Right renal cortex interstitium (tissue), 3 donors: ENCODE measurements around the gene SCNN1A. TPM values are rescaled to one million over a fixed set of nuclear protein-coding genes. Genes with fewer than 3 reads are reported as not detected.

Experiments used
- DNase-seq, 3 donors: peaks; one replicate each; pipeline ENCODE4 v3.0.0-alpha.2; 2013; ENCODE audit warnings: low read depth in 3 of 3, low spot score in 2 of 3
- polyA plus RNA-seq, 3 donors: library from polyadenylated mRNA; unstranded; fragments of 120-200 nt; gene quantifications; one replicate each; pipeline ENCODE4 v1.2.1, GENCODE V29; 2013; ENCODE audit not compliant: insufficient read length in 3 of 3

SCNN1A gene
- 10 to 100 TPM; 68.1 to 74.0 (median 70.4) TPM for polyA plus RNA-seq

DNA sequence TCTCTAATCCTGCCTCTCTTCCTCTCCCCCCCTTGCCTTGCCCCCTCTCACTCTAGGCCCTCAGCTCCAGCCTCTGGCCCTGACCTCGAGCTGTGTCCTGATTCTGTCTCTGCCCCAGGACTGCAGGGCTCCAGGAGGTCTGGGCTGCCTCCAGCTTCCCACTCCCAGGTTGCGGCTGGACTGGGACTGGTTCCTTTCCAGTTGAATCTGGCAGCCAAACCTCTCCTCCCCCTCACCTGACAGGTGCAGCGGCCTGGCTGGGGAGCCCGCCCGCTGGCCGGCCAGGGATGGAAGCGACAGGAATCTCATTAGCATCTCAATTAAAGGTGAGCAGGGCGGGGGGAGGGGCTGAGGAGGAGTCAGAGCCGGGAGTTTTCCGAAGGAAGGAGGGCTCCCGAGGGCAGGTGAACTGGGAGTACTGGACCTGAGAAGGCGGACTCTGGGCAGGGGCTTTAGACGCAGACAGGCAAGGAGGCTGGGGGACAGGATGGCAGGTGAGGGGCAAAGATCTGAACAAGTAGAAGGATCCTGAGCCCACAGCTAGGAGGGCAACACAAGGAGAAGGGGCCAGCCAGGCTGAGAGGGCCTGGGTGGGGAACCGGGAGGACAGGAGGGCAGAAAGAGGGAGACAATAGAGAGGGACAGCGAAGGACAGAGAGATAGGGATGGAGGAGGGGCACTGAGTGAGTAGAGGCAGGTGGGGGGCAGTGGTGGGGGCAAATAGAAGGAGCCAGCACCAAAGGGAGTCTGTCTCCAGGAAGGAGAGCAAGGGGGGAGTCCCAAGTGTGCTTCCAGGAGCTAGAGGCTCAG is at the start of gene SCNN1A:
Gene SCNN1A, minus strand, starts transcription at position 295 of the 810 bp plus-strand sequence. CDS start 780 bp downstream, outside the sequence.
- DNase-seq = no peak

DNA sequence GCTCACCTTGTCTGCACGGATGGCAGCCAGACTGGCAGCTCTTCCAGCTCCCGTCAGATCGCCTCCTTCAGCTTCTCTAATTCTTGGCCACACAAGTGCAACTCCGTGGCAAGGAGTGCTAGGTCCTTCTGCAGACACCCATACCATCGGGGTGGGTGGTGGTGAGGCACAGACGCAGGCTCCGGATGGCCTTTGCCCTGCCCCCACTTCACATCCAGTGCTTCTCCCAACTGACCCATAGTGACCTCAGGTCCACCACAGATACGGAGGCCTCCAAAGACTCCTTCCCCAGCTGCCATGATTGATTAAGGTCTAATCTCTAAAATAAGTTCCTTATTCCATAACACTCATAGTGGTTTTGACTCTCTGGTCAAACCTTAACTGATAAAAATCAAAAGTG is 49.5 kb upstream of the SCNN1A start:
- DNase-seq = no peak

DNA sequence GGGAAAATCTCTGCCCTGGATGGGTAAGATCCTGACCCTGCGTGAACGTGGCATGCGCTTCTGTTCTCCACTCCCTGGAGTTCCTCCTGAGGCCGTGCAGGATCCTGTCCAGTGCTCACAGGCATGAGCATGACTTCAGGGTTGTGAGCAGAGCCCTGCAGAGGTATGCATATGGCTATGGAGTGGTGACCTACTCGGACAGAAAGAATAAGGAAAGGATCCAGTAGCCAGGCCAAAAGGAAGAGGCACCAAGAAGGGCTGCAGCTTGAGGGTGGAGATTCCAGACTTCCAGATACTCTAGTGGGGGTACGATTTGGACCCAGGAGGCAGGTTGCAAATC is 48.6 kb upstream of the SCNN1A start:
- DNase-seq = no peak

DNA sequence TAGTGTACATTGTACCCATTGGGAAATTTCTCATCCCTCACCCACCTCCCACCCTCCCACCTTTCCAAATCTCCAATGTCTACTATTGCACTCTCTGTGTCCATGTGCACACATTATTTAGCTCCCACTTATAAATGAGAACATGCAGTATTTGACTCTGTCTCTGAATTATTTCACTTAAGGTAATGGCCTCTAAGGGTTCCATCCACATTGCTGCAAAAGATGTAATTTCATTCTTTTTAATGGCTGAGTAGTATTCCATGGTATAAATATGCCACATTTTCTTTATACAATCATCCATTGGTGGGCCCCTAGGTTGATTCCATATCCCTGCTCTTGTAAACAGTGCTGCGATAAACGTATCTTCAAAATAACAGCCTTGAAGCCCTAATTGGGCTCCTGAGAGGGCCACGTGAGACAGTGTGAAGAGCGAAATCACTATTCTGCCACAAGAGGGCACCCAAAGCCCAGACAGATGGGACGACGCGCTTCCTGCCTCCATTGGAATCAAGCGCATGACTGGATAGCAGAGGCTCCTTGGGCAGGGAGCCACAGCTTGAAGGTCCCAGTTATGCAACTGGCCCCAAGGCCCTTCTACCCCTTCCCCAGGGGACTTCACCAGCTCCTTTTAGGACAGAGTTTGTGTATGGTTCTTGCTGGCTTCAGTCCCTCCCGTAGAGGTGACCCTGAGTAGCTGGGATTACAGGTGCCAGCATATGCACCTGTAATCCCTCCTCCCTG is 48.1 kb upstream of the SCNN1A start:
- DNase-seq = peak; percentile 76 to 82 (median 81)

DNA sequence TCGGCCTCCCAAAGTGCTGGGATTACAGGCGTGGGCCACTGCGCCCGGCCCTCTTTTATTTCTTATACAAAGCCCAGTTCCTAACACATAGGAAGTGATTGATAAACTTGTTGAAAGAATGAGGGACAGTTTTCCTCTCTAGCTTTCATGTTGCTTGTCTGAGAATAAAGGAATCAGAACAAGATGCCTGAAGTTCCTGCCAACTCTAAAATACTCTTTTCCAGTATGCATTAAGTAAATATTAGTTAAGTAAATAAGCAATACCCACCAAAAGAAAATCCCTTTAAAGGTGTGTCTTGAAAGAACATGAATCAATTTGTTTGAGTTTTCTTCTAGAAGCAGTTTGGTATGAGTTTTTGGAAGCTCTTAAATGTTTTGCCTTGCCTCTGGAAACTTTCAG is 45.0 kb upstream of the SCNN1A start:
- DNase-seq = no peak

DNA sequence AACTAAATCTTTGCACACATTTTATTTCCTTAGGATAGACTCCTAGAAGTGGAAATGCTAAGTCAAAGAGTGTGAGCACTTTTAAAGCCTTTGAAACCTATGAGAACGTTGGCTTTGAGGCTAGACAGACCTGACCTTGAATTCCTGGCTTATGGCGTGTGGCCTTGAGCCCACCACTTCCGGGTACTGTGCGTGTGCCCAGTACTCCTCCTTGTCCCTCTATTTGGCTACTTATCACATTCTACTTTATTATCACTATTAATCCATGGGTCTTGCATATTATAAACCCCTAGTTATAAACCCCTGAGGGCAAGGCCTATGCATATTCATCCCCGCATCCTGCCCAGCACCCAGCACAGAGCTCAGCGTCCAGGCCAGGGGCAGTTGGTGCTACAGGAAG is 43.4 kb upstream of the SCNN1A start:
- no peak for DNase-seq

DNA sequence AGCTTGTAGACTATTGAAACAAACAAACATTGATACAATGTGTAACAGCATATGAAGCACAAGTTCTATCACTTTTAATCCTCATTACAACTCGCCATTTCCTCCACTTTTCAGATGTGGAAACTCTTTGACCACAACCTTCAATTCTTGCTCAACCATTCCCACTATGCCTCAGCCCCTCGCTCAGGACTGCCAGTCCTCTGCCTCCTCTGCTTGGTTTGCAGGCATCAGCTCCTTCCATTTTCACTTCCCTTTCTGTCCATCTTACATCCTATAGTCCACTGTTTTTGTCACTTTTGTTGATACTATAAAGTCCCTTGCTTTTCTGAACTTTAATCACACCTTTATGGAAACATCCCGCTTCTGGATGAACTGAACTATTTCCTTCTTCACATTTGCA is 41.2 kb upstream of the SCNN1A start:
- DNase-seq = no peak

DNA sequence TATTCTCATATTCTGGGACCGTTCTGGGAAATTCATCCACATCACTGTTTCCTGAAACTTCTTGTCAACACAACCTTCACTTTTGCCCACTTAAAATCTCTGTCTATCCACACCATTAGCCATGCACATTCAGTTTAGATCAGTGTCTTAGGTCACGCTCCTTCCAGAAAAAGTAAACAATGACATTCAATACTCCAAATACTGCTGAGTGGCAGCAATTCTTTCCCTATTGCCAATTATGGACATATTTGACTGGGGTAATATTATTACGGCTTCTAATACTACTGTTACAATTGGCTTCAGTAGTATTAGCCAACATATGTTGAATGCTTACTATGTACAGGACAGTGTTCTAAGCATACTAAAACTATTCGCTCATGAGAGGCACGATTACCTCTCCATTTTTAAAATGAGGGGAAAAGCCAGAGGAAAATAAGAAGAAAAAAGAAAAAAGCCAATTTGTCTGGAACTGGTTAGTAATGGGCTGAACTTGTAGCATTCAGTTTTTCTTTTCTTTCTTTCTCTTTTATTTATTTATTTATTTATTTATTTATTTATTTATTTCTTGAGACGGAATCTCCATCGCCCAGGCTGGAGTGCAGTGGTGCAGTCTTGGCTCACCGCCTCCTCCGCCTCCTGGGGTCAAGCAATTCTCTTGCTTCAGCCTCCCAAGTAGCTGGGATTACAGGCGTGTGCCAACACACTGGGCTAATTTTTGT is 32.0 kb upstream of the SCNN1A start:
- no peak for DNase-seq

DNA sequence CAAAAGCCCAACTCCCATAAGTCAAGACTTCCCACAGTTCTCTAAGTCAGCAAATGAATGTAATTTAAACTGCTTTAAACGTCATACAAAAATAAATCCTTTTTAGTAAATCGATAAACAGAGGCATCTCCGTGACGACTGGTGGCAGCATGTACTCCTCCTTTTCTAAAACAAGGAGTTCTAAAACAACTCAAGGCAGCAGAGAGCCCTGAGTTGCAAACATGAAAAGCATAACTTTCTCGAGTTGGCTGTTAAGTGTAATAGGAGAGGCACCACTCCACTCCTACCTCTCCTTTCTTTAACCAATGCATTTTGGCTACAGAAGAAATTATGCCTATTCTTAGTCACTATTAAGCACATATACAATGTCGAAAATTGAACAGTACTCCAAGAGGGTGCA is 30.6 kb upstream of the SCNN1A start:
- no peak for DNase-seq

DNA sequence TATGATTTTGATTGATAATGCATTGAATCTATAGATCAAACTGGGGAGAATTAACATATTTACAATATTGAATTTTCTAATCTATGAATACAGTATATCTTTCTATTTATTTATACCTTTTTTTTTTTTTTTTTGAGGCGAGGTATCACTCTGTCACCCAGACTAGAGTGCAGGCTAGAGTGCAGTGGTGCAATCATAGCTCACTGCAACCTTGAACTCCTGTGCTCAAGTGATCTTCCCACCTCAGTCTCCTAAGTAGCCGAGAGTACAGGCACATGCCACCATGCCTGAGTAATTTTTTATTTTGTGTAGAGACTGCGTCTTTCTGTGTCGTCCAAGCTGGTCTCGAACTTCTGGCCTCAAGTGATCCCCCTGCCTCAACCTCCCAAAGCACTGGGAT is 29.0 kb upstream of the SCNN1A start:
- DNase-seq = no peak

DNA sequence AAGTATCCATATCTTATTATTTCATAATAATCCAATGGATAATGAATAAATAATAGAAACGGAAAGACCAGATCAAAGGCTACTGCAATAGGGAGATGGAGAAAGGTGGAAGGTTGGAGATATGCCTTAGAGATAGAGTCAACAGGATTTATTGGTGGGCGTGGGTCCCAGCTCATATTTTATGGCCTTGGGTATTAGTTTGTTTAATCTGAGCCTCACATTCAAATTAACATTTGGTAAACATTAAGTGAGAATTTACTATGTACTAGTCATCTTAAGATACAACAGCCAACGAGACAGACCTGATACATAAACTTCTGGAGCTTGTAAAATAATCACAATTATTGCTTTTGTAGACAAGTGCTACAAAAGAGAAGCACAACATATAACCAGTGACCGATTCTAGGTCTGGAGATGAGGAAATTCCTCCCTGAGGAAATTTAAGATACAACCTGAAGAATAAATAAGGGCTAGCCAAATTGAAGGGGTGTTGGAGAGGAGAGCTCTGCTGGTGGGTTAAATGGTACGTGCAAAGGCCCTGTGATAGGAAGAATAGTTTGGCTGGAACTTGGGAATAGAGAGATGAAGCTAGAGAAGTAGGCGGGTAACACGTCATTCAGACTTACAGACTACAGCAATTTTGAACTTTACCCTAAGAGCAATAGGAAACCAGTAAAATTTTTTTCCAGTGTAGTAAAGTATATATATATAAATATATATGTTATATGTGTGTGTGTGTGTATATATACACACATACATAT is 24.7 kb upstream of the SCNN1A start:
- DNase-seq = no peak

DNA sequence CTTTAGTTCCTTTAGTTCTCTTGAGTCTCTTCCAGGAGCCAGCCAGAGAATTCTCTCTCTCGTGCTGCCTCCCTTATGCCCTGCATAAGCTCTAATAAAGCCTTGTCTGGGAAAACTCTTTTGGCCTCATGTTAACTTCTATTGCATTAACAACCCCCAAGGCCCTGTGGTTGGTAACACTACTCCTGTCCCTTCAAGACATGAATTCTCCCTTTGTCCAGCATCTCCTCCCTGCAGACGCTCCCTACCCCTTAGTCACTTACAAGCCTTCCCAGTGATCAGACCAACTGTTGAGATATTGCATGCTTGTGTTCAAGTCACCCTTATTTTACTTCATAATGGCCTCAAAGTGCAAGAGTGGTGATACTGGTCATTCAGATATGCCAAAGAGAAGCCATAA is 20.7 kb upstream of the SCNN1A start:
- no peak for DNase-seq

DNA sequence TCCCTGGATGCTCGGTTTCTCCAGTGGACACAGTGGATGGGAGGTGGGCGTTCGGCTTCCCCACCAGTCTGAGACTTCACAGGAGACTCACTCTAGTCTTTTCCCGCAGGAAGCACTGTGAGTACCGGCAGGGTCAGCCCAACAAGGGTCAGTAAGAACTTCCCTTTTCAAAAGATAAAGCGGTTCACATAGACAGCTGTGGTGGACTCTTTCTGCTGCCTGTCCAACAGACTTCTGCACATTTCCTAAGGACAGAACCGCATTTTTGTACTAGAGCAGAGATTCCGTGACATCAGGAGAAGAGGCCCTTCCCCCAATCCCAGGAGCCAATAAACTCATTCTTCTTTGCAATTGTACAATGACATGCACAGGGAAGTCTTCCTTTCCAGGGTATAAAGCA is 19.0 kb upstream of the SCNN1A start:
- DNase-seq = no peak

DNA sequence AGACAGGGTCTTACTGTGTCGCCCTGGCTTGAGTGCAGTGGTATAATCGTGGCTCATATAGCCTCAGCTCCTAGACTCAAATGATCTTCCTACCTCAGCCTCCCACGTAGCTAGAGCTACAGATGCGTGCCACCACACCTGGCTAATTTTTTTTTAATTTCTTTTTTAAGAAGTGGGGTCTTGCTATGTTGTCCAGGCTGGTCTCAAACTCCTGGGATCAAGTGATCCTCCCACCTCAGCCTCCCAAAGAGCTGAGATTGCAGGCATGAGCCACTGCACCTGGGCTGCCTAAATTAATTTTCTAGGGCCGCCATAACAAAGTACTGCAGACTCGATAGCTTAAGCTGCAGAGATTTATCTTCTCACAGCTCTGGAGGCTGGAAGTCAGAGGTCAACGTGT is 17.7 kb upstream of the SCNN1A start:
- no peak for DNase-seq

DNA sequence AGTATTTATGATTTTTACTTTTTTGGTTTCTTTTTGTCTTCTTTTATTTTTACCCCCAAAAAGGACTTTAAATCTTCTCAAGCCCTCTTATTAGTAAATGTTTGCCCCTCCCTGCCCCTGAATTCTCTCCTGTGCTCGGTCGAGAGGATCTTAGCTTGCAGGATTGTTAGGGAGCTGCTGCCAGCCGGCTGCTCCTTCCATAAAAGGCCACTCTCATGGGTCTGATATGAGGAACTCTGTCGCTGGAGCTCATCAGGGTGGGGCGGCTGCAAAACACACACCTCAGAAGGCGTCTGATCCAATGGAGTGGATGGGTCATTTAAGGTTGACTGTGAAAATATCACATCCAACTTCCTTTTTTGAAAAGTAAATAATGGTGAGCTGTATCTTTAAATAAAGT is 17.1 kb upstream of the SCNN1A start:
- DNase-seq = no peak

DNA sequence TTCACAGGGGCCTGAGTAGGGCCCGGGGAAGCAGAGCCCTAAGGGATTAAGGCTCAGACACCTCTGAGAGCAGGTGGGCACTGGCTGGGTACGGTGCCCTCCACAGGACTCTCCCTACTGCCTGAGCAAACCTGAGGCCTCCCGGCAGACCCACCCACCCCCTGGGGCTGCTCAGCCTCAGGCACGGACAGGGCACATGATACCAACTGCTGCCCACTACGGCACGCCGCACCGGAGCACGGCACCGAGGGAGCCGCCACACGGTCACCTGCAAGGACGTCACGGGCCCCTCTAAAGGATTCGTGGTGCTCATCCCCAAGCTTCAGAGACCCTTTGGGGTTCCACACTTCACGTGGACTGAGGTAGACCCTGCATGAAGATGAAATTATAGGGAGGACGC is 15.7 kb upstream of the SCNN1A start:
- no peak for DNase-seq

DNA sequence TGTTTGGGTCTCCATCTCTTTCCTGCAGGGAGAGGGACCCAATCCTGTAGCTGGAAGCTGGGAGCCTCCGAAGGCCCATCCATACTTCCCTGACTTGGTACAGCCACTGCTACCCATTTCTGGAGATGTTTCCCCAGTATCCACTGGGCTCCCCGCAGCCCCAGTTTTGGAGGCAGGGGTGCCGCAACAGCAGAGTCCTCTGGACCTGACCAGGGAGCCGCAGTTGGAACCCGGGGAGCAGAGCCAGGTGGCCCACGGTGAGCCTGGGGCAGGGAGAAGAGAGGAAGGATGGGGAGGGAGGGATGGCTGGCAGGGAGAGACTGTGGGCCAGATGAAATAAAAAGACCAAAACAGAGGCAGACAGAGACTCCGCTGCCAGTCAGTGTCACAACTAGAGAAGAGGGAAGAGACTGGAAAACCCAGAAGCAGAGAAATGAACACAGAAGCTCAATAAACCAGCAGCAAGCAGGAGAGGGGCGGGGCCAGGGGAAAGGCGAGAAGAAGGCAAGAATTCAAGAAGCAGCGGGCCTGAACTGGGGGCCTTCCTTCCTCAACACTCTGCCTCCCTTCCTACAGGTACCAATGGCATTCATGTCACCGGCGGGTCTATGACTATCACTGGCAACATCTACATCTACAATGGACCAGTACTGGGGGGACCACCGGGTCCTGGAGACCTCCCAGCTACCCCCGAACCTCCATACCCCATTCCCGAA is 14.9 kb upstream of the SCNN1A start:
- DNase-seq = no peak

DNA sequence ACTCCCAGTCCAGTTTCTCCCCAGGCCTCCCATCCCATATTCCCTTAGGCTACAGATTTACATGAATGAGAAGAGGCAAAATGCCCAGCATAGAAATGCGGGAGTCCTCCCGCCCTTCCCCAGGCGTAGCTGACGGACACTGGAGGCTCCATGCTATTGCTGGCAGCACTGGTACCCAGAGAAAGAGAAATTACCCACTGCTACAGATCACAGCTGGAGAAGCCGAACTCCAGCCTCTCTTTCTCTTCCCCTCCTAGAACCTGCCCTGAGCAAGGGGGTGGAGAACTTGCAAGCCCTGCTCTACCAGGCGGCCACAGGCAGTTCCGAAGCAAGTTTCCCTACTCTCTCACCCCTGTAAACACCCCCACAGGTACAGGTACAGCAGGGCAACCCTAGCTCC is 12.2 kb upstream of the SCNN1A start:
- no peak for DNase-seq

DNA sequence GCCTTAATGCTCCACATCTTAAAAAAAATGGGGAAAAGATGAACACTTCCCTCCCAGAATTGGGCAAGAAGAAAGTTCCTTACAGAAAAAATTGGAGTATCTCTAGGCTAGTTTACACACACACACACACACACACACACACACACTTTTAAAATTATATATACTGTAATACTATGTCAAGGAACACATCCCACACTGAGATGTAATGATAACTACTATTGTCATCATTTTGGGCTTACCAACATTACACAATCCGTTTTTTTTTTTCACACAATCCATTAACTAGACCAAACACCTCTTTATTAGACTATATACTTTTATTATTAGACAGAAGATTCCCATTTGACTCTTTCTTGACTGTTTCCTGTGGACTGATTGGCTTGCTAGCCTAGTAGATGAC is 11.1 kb upstream of the SCNN1A start:
- DNase-seq = no peak

DNA sequence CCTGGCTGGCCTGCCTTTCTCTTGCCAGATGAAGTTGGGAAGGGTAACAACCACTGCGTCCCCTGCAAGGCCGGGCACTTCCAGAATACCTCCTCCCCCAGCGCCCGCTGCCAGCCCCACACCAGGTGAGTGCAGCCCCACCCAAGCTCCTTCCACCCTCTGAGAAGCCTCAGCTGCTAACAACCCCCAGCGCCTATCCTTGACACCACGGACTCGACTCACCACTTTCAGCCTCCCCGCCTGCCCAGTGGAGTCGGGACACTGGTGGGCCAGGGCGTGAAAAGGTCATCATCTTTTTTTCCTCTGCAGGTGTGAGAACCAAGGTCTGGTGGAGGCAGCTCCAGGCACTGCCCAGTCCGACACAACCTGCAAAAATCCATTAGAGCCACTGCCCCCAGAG is 10.7 kb upstream of the SCNN1A start:
- DNase-seq = no peak
